Peyer's patch (tissue), 4 donors: ENCODE data around the gene SLC15A1.

Source experiments
- POLR2A ChIP-seq, 2 donors: fragments of 450-650 bp; IDR thresholded peaks; one replicate each; pipeline ENCODE4 v1.5.1; 2017; ENCODE audit warnings: antibody characterized with exemption in 2 of 2, mild to moderate bottlenecking in 2 of 2, moderate library complexity in 2 of 2
- TF ChIP-seq, protein P1 (sequence below), 6 experiments: fragments of 450-650 bp in 4 of 6; fragments of 200-600 bp in 2 of 6; sonication (generic) in 1 of 6; IDR thresholded peaks; one replicate each; pipeline ENCODE4 v1.5.1; 2017 to 2019; ENCODE audit warnings: antibody characterized with exemption in 6 of 6, mild to moderate bottlenecking in 3 of 6, moderate library complexity in 1 of 6

DNA sequence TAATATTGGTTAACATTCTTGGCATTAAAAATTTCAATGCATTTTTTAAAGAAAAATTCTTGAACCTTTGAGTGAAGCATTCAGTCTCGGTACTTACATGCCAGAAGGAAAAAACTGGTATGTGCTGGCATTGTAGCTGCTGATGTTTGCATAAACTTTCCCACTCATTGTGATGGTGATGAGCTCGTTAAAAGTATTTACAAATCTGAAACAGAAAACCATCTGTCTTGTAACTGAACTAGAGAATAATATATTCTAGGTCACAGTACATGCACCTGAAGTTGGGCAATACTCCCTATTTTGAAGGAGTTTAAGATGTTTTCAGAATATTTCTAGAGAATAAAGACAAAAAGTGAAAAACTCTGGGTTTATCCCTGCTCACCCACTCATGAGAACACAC lies 64.1 kb downstream of the SLC15A1 start:
- TF ChIP-seq, protein P1, sequence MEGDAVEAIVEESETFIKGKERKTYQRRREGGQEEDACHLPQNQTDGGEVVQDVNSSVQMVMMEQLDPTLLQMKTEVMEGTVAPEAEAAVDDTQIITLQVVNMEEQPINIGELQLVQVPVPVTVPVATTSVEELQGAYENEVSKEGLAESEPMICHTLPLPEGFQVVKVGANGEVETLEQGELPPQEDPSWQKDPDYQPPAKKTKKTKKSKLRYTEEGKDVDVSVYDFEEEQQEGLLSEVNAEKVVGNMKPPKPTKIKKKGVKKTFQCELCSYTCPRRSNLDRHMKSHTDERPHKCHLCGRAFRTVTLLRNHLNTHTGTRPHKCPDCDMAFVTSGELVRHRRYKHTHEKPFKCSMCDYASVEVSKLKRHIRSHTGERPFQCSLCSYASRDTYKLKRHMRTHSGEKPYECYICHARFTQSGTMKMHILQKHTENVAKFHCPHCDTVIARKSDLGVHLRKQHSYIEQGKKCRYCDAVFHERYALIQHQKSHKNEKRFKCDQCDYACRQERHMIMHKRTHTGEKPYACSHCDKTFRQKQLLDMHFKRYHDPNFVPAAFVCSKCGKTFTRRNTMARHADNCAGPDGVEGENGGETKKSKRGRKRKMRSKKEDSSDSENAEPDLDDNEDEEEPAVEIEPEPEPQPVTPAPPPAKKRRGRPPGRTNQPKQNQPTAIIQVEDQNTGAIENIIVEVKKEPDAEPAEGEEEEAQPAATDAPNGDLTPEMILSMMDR (IDR thresholded peaks at IDR 0.05), result no peak
- no peak for TF ChIP-seq POLR2A (IDR thresholded peaks at IDR 0.05)
